ENCODE results near the gene KLK3. TPM values are rescaled to one million over a fixed set of nuclear protein-coding genes. Genes with fewer than 3 reads are reported as not detected.

Gene KLK3
- total RNA-seq, 1 experiment from 2014 or later = not detected

GRCh38 chr19:50870417-50871089 lies 15.8 kb downstream of the KLK3 start:
- POLR2A ChIA-PET = no interaction called here
- intact Hi-C loops (cut with micrococcal nuclease; ENCODE audit: unreplicated experiment) (no loop called here), in situ Hi-C loops (cut with HindIII; ENCODE audit: low pct_unique_long_range_greater_than_20kb, low sequenced_read_pairs) (no loop called here)
- Histone ChIP-seq H3K36me3 (ENCODE audit: control insufficient read depth, insufficient read depth, low read length) (no peaks in the 10 kb centered on the region; the same call in 1 of the 2 replicates), H3K27me3 (ENCODE audit: control insufficient read depth, insufficient read depth, low read length) (peaks cover 10% of the 10 kb centered on the region; the same call in 1 of the 2 replicates), H3K4me1 (ENCODE audit: control insufficient read depth, insufficient read depth, low read length) (no peaks in the 10 kb centered on the region), H3K9me3 (ENCODE audit: control insufficient read depth, insufficient read depth, low read depth, low read length) (no peaks in the 10 kb centered on the region), H3K27ac (ENCODE audit: low read length) (no peak overlapping the region), H3K4me3 (ENCODE audit: low read depth in 2 of 2, low read length in 2 of 2) (no peak overlapping the region)
- DNase-seq (ENCODE audit: low read depth, low spot score) (no peak), ATAC-seq (no peak)
- CTCF ChIA-PET = no interaction called here
- BruUV-seq (replicated peaks) = no TSS peak
- TF ChIP-seq, protein P1, sequence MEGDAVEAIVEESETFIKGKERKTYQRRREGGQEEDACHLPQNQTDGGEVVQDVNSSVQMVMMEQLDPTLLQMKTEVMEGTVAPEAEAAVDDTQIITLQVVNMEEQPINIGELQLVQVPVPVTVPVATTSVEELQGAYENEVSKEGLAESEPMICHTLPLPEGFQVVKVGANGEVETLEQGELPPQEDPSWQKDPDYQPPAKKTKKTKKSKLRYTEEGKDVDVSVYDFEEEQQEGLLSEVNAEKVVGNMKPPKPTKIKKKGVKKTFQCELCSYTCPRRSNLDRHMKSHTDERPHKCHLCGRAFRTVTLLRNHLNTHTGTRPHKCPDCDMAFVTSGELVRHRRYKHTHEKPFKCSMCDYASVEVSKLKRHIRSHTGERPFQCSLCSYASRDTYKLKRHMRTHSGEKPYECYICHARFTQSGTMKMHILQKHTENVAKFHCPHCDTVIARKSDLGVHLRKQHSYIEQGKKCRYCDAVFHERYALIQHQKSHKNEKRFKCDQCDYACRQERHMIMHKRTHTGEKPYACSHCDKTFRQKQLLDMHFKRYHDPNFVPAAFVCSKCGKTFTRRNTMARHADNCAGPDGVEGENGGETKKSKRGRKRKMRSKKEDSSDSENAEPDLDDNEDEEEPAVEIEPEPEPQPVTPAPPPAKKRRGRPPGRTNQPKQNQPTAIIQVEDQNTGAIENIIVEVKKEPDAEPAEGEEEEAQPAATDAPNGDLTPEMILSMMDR (IDR thresholded peaks at IDR 0.05) = no peak
- TF ChIP-seq REST (IDR thresholded peaks at IDR 0.05; ENCODE audit: insufficient read depth in 1 of 2, low read depth in 2 of 2, low read length in 1 of 2) = no peak
- TF ChIP-seq SIN3A (IDR thresholded peaks at IDR 0.05; ENCODE audit: borderline replicate concordance, insufficient read depth, low read depth, low read length) = no peak
- TF ChIP-seq TCF7L2 (IDR thresholded peaks at IDR 0.05; ENCODE audit: low read depth, low read length) = no peak
- no peak for TF ChIP-seq POLR2AphosphoS5 (IDR thresholded peaks at IDR 0.05; ENCODE audit: low read depth, low read length)

- Histone ChIP-seq H3K27me3 (ENCODE audit: control insufficient read depth, insufficient read depth, low read length) (peaks cover 3% of the 10 kb centered on the region; the same call in 1 of the 2 replicates), H3K4me1 (ENCODE audit: control insufficient read depth, insufficient read depth, low read length) (no peaks in the 10 kb centered on the region), H3K9me3 (ENCODE audit: control insufficient read depth, insufficient read depth, low read depth, low read length) (no peaks in the 10 kb centered on the region), H3K4me3 (ENCODE audit: low read depth in 2 of 2, low read length in 2 of 2) (no peak within 1 kb of the TSS), H3K27ac (ENCODE audit: low read length) (no peak within 1 kb of the TSS), H3K36me3 (ENCODE audit: control insufficient read depth, insufficient read depth, low read length) (no peaks in the 10 kb centered on the region; the same call in 1 of the 2 replicates)
- POLR2A ChIA-PET = no interaction called here
- intact Hi-C loops (cut with micrococcal nuclease; ENCODE audit: unreplicated experiment) (no loop called here), in situ Hi-C loops (cut with HindIII; ENCODE audit: low pct_unique_long_range_greater_than_20kb, low sequenced_read_pairs) (no loop called here)
- CTCF ChIA-PET = no interaction called here
- BruUV-seq (replicated peaks) = no TSS peak
- TF ChIP-seq REST (IDR thresholded peaks at IDR 0.05; ENCODE audit: insufficient read depth in 1 of 2, low read depth in 2 of 2, low read length in 1 of 2) (no peak), SIN3A (IDR thresholded peaks at IDR 0.05; ENCODE audit: borderline replicate concordance, insufficient read depth, low read depth, low read length) (no peak), TCF7L2 (IDR thresholded peaks at IDR 0.05; ENCODE audit: low read depth, low read length) (no peak), POLR2AphosphoS5 (IDR thresholded peaks at IDR 0.05; ENCODE audit: low read depth, low read length) (no peak)
- TF ChIP-seq, protein P1 (IDR thresholded peaks at IDR 0.05) = no peak
- DNase-seq (ENCODE audit: low read depth, low spot score) = no peak
- ATAC-seq = no peak
Measured at GRCh38 chr19:50873056-50873455, 18.3 kb downstream of the KLK3 start, which contains the start of gene KLK2. Gene KLK2, plus strand, starts transcription at chr19:50873439. Its CDS starts 35 bp downstream, at chr19:50873474.
